Activated CD8-positive, alpha-beta T cell treated with anti-CD3 and anti-CD28 coated beads for 36 hours (primary cell): ENCODE measurements around the gene TAC4. TPM values are rescaled to one million over a fixed set of nuclear protein-coding genes. Genes with fewer than 3 reads are reported as not detected.

Experiments used
- ATAC-seq: fragments of 200-7000 bp; cut with Tn5 transposase; one replicate; pipeline ENCODE4 v1.10.0; 2021; ENCODE audit warnings: mild to moderate bottlenecking, moderate library complexity
- CTCF ChIA-PET: fragments of 350-600 bp; sonication (Branson Sonifier 250); formaldehyde crosslinking; loops from one replicate; lab custom pipeline; 2021; ENCODE audit warnings: antibody characterized with exemption; lab: Charles Lee
- POLR2A ChIA-PET: fragments of 350-600 bp; sonication (Branson Sonifier 250); formaldehyde crosslinking; loops from one replicate; lab custom pipeline; 2021; ENCODE audit warnings: antibody characterized with exemption; lab: Charles Lee
- DNase-seq: peaks from one replicate; pipeline ENCODE4 v3.0.0-alpha.2; 2020
- H3K27ac Mint-ChIP-seq: one replicate; pipeline ENCODE4 v1.8.0; 2021; ENCODE audit warnings: mild to moderate bottlenecking, mixed read lengths
- H3K27me3 Mint-ChIP-seq: one replicate; pipeline ENCODE4 v1.8.0; 2021; ENCODE audit warnings: mixed read lengths
- H3K36me3 Mint-ChIP-seq: one replicate; pipeline ENCODE4 v1.8.0; 2021; ENCODE audit warnings: low read depth, mixed read lengths
- H3K4me1 Mint-ChIP-seq: one replicate; pipeline ENCODE4 v1.8.0; 2021; ENCODE audit warnings: low read depth, mixed read lengths
- H3K4me3 Mint-ChIP-seq: one replicate; pipeline ENCODE4 v1.8.0; 2021; ENCODE audit warnings: mild to moderate bottlenecking, moderate library complexity, mixed read lengths
- H3K9me3 Mint-ChIP-seq: one replicate; pipeline ENCODE4 v1.8.0; 2021; ENCODE audit warnings: mixed read lengths
- CTCF ChIP-seq: fragments of 200-600 bp; IDR thresholded peaks from one replicate; pipeline ENCODE4 v1.8.0; 2022; ENCODE audit warnings: antibody characterized with exemption, mild to moderate bottlenecking
- intact Hi-C: fragments of 100-400 bp; cut with micrococcal nuclease; formaldehyde crosslinking; loops from one replicate; pipeline ENCODE4 v1.10.0; 2022
- total RNA-seq, 2 experiments: library from RNA; stranded (reverse); gene quantifications; one replicate each; pipeline ENCODE4 v1.2.3, GENCODE V29; 2021

The TAC4 gene
- total RNA-seq, 2 experiments from 2014 or later, result not detected

- intact Hi-C loops, result no loop called here
- Mint-ChIP-seq H3K4me1 (peaks cover 17% of the 10 kb centered on the region), H3K36me3 (no peaks in the 10 kb centered on the region), H3K9me3 (no peaks in the 10 kb centered on the region), H3K27ac (no peak overlapping the region), H3K4me3 (no peak overlapping the region), H3K27me3 (peaks cover 7% of the 10 kb centered on the region)
- CTCF ChIA-PET, result interaction anchor here (1.0 to 10.7 kb wide), 3 partner anchors 8 to 121 kb away, joined by 3 to 145 read pairs (median 5); partner anchors contain the start of gene DLX3
- TF ChIP-seq CTCF, result no peak
- DNase-seq (no peak), ATAC-seq (no peak)
- POLR2A ChIA-PET, result no interaction called here
Observed at GRCh38 chr17:49874911-49875310, 27.0 kb upstream of the TAC4 start.

- POLR2A ChIA-PET, result interaction anchor here (1.5 kb wide), 1 partner anchor 79 kb away, joined by 3 read pairs; no protein-coding TSS in a partner anchor
- no peak overlapping the region for H3K27ac Mint-ChIP-seq
- H3K4me1 Mint-ChIP-seq, result peaks cover 17% of the 10 kb centered on the region
- intact Hi-C loops, result no loop called here
- H3K9me3 Mint-ChIP-seq, result no peaks in the 10 kb centered on the region
- H3K4me3 Mint-ChIP-seq, result no peak overlapping the region
- CTCF ChIA-PET, result interaction anchor here (1.0 to 10.7 kb wide), 3 partner anchors 13 to 122 kb away, joined by 6 to 145 read pairs (median 6); partner anchors contain the start of gene DLX3
- no peaks in the 10 kb centered on the region for H3K27me3 Mint-ChIP-seq
- no peak for TF ChIP-seq CTCF
- no peak for DNase-seq
- ATAC-seq, result no peak
- H3K36me3 Mint-ChIP-seq, result no peaks in the 10 kb centered on the region
Observed at GRCh38 chr17:49873926-49874325, 26.1 kb upstream of the TAC4 start.

GRCh38 chr17:49873466-49873865, 25.6 kb upstream of the TAC4 start:
- H3K4me3 Mint-ChIP-seq, result no peak overlapping the region
- TF ChIP-seq CTCF, result no peak
- ChIA-PET CTCF (interaction anchor here (1.0 to 10.7 kb wide), 3 partner anchors 12 to 122 kb away, joined by 6 to 145 read pairs (median 6); partner anchors contain the start of gene DLX3), POLR2A (interaction anchor here (1.5 kb wide), 1 partner anchor 79 kb away, joined by 3 read pairs; no protein-coding TSS in a partner anchor)
- ATAC-seq (no peak), DNase-seq (no peak)
- no peaks in the 10 kb centered on the region for H3K27me3 Mint-ChIP-seq
- peaks cover 17% of the 10 kb centered on the region for H3K4me1 Mint-ChIP-seq
- intact Hi-C loops, result no loop called here
- peak overlapping the region; percentile 13 for H3K27ac Mint-ChIP-seq
- no peaks in the 10 kb centered on the region for H3K9me3 Mint-ChIP-seq
- no peaks in the 10 kb centered on the region for H3K36me3 Mint-ChIP-seq

- peak; percentile 85 for ATAC-seq
- peaks cover 17% of the 10 kb centered on the region for H3K4me1 Mint-ChIP-seq
- H3K9me3 Mint-ChIP-seq, result no peaks in the 10 kb centered on the region
- peak overlapping the region; percentile 32 for H3K27ac Mint-ChIP-seq
- no peak overlapping the region for H3K4me3 Mint-ChIP-seq
- no peaks in the 10 kb centered on the region for H3K27me3 Mint-ChIP-seq
- H3K36me3 Mint-ChIP-seq, result no peaks in the 10 kb centered on the region
- ChIA-PET CTCF (interaction anchor here (1.0 to 10.7 kb wide), 4 partner anchors 12 to 316 kb away, joined by 3 to 145 read pairs (median 6); partner anchors contain the start of gene DLX3), POLR2A (interaction anchor here (1.3 to 1.5 kb wide), 2 partner anchors 25 to 80 kb away, joined by 3 read pairs; partner anchors contain the start of gene TAC4)
- intact Hi-C loops, result no loop called here
- no peak for TF ChIP-seq CTCF
- DNase-seq, result peak; percentile 56
Observed at GRCh38 chr17:49872754-49873377, 25.0 kb upstream of the TAC4 start.

GRCh38 chr17:49871211-49871610, 23.3 kb upstream of the TAC4 start:
- DNase-seq, result no peak
- Mint-ChIP-seq H3K36me3 (no peaks in the 10 kb centered on the region), H3K4me1 (peaks cover 17% of the 10 kb centered on the region), H3K9me3 (no peaks in the 10 kb centered on the region), H3K27me3 (no peaks in the 10 kb centered on the region), H3K27ac (no peak overlapping the region), H3K4me3 (no peak overlapping the region)
- ATAC-seq, result no peak
- ChIA-PET CTCF (interaction anchor here (1.6 to 10.7 kb wide), 2 partner anchors 81 to 125 kb away, joined by 7 to 145 read pairs; partner anchors contain the start of gene DLX3), POLR2A (no interaction called here)
- no peak for TF ChIP-seq CTCF
- intact Hi-C loops, result no loop called here
